HCT116 (cell line): ENCODE data around the gene UBASH3B. TPM values are rescaled to one million over a fixed set of nuclear protein-coding genes. Genes with fewer than 3 reads are reported as not detected.

Source experiments
- ATAC-seq: fragments of 200-7000 bp; cut with Tn5 transposase; 2 replicates; pipeline ENCODE4 v1.9.1; 2020; ENCODE audit warnings: mild to moderate bottlenecking, moderate library complexity
- BruUV-seq: library from RNA; stranded (reverse); fragments of 400-500 nt; replicated peaks from 2 replicates; lab custom pipeline; 2021; lab: Mats Ljungman, UMichigan
- CTCF ChIA-PET: fragments of 300-600 bp; sonication (Branson Sonifier 250); formaldehyde crosslinking; loops from one replicate; lab custom pipeline; 2021; ENCODE audit warnings: antibody characterized with exemption; lab: Charles Lee
- POLR2A ChIA-PET: fragments of 300-600, 350-600 bp; sonication (Branson Sonifier 250); formaldehyde crosslinking; loops from one replicate; lab custom pipeline; 2021; ENCODE audit warnings: antibody characterized with exemption; lab: Charles Lee
- RAD21 ChIA-PET, 2 experiments: fragments of 300-600 bp; sonication (Branson Sonifier 250); formaldehyde crosslinking; loops; one replicate each; lab custom pipeline; 2023; ENCODE audit warnings: low total read pairs in 2 of 2; ENCODE audit not compliant: uncharacterized antibody in 2 of 2, unreplicated experiment in 2 of 2, low non-redundant PET in 1 of 2; lab: Charles Lee
- DNase-seq: peaks from one replicate; pipeline ENCODE4 v3.0.0-alpha.2; 2010; ENCODE audit warnings: low read depth, low spot score
- H2AFZ ChIP-seq: fragments of 200-600 bp; shearing (Covaris generic), sonication (generic); 2 replicates; pipeline ENCODE4 v1.6.1; 2017; ENCODE audit warnings: low read depth, mixed run types, mixed read lengths, antibody characterized with exemption, low read length; ENCODE audit not compliant: poor library complexity, severe bottlenecking
- H3K27ac ChIP-seq: 2 replicates; pipeline ENCODE4 v1.5.1; 2012; ENCODE audit warnings: low read depth, low read length
- H3K27me3 ChIP-seq: fragments of 200-600 bp; sonication (generic); 2 replicates; pipeline ENCODE4 v1.6.1; 2016; ENCODE audit warnings: mixed run types, low read length, mixed read lengths; ENCODE audit not compliant: insufficient read depth
- H3K36me3 ChIP-seq, 2 experiments: fragments of 200-500 bp in 1 of 2; fragments of 200-600 bp in 1 of 2; sonication (Bioruptor generic) in 1 of 2; sonication (generic) in 1 of 2; 2 replicates each; pipeline versions ENCODE4 v1.5.1 to v1.6.1; 2014 to 2016; ENCODE audit warnings: low read length in 2 of 2, inconsistent platforms in 1 of 2, mixed read lengths in 1 of 2, mixed run types in 1 of 2; ENCODE audit not compliant: insufficient read depth in 2 of 2, control insufficient read depth in 1 of 2
- H3K4me1 ChIP-seq, 2 experiments: fragments of 200-600 bp in 1 of 2; sonication (generic) in 1 of 2; 2 replicates each; pipeline versions ENCODE4 v1.5.1 to v1.6.1; 2012 to 2017; ENCODE audit warnings: low read length in 2 of 2, inconsistent platforms in 1 of 2, mild to moderate bottlenecking in 1 of 2, mixed read lengths in 1 of 2, mixed run types in 1 of 2, moderate library complexity in 1 of 2; ENCODE audit not compliant: insufficient read depth in 2 of 2, control insufficient read depth in 1 of 2
- H3K4me2 ChIP-seq: fragments of 200-600 bp; sonication (generic); 2 replicates; pipeline ENCODE4 v1.6.1; 2017; ENCODE audit warnings: mixed run types, low read length, mixed read lengths
- H3K4me3 ChIP-seq, 2 experiments: fragments of 200-600 bp in 1 of 2; sonication (generic) in 1 of 2; replicated peaks in 1 of 2; 2 replicates each; pipeline ENCODE4 v1.5.1; 2011 to 2016; ENCODE audit warnings: low read length in 2 of 2, control low read depth in 1 of 2, low read depth in 1 of 2, mild to moderate bottlenecking in 1 of 2, mixed read lengths in 1 of 2, mixed run types in 1 of 2
- H3K79me2 ChIP-seq: fragments of 200-600 bp; sonication (generic); 2 replicates; pipeline ENCODE4 v1.6.1; 2017; ENCODE audit warnings: mild to moderate bottlenecking, mixed run types, low read length, moderate library complexity, mixed read lengths; ENCODE audit not compliant: insufficient read depth
- H3K9ac ChIP-seq: fragments of 200-600 bp; sonication (generic); 2 replicates; pipeline ENCODE4 v1.6.1; 2016; ENCODE audit warnings: low read length, mixed read lengths
- H3K9me2 ChIP-seq: fragments of 200-600 bp; sonication (generic), shearing (Covaris generic); 2 replicates; pipeline ENCODE4 v1.6.1; 2017; ENCODE audit warnings: mixed run types, mild to moderate bottlenecking, moderate library complexity; ENCODE audit not compliant: insufficient read depth
- H3K9me3 ChIP-seq, 2 experiments: fragments of 200-500 bp in 1 of 2; fragments of 200-600 bp in 1 of 2; sonication (Bioruptor generic) in 1 of 2; sonication (generic) in 1 of 2; 2 replicates each; pipeline ENCODE4 v1.6.1; 2014 to 2017; ENCODE audit warnings: low read length in 2 of 2, mixed read lengths in 2 of 2, inconsistent platforms in 1 of 2, low read depth in 1 of 2, mild to moderate bottlenecking in 1 of 2, mixed run types in 1 of 2, moderate library complexity in 1 of 2; ENCODE audit not compliant: control insufficient read depth in 1 of 2, insufficient read depth in 1 of 2
- H4K20me1 ChIP-seq: fragments of 200-600 bp; sonication (generic), shearing (Covaris generic); 2 replicates; pipeline ENCODE4 v1.6.1; 2017; ENCODE audit warnings: mixed run types, mild to moderate bottlenecking, moderate library complexity; ENCODE audit not compliant: insufficient read depth
- ELF1 ChIP-seq: IDR thresholded peaks from 2 replicates; pipeline ENCODE4 v1.6.1; 2012; ENCODE audit warnings: low read depth, borderline replicate concordance
- JUND ChIP-seq: IDR thresholded peaks from 2 replicates; pipeline ENCODE4 v1.6.1; 2012
- MAX ChIP-seq: IDR thresholded peaks from 2 replicates; pipeline ENCODE4 v1.6.1; 2012
- POLR2A ChIP-seq: IDR thresholded peaks from 2 replicates; pipeline ENCODE4 v1.7.0; 2011; ENCODE audit warnings: borderline replicate concordance; ENCODE audit not compliant: insufficient read depth, insufficient read length; ENCODE audit errors: extremely low read depth
- POLR2AphosphoS5 ChIP-seq: IDR thresholded peaks from 2 replicates; pipeline ENCODE4 v1.6.1; 2011; ENCODE audit warnings: mild to moderate bottlenecking, low read depth, low read length, moderate library complexity
- SIN3A ChIP-seq: IDR thresholded peaks from 2 replicates; pipeline ENCODE4 v1.6.1; 2012; ENCODE audit warnings: low read depth
- SP1 ChIP-seq: IDR thresholded peaks from 2 replicates; pipeline ENCODE4 v1.6.1; 2012; ENCODE audit warnings: low read depth
- intact Hi-C: fragments of 100-400 bp; cut with micrococcal nuclease; formaldehyde crosslinking; loops from 2 replicates; pipeline ENCODE4 v1.10.0; 2022
- total RNA-seq: library from RNA; stranded (reverse); gene quantifications from one replicate; pipeline ENCODE4 v1.2.1, GENCODE V29; 2021; ENCODE audit not compliant: unreplicated experiment
- TF ChIP-seq, protein P1 (sequence below): IDR thresholded peaks from 2 replicates; pipeline ENCODE4 v1.6.1; 2011; ENCODE audit warnings: mild to moderate bottlenecking, low read length, moderate library complexity; ENCODE audit not compliant: insufficient replicate concordance; ENCODE audit errors: extremely low read depth

Gene UBASH3B
- total RNA-seq, 1 experiment from 2014 or later: 40.3 TPM

GRCh38 chr11:122709039-122709760, 53.7 kb downstream of the UBASH3B start:
- H3K27me3 ChIP-seq: no peaks in the 10 kb centered on the region
- H3K4me2 ChIP-seq: peak overlapping the region; percentile 69
- peaks cover 15% of the 10 kb centered on the region for H3K79me2 ChIP-seq
- no peak for TF ChIP-seq SIN3A
- TF ChIP-seq MAX: no peak
- no peak for TF ChIP-seq ELF1
- TF ChIP-seq, protein P1, sequence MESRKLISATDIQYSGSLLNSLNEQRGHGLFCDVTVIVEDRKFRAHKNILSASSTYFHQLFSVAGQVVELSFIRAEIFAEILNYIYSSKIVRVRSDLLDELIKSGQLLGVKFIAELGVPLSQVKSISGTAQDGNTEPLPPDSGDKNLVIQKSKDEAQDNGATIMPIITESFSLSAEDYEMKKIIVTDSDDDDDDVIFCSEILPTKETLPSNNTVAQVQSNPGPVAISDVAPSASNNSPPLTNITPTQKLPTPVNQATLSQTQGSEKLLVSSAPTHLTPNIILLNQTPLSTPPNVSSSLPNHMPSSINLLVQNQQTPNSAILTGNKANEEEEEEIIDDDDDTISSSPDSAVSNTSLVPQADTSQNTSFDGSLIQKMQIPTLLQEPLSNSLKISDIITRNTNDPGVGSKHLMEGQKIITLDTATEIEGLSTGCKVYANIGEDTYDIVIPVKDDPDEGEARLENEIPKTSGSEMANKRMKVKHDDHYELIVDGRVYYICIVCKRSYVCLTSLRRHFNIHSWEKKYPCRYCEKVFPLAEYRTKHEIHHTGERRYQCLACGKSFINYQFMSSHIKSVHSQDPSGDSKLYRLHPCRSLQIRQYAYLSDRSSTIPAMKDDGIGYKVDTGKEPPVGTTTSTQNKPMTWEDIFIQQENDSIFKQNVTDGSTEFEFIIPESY: no peak
- TF ChIP-seq POLR2A: no peak
- TF ChIP-seq POLR2AphosphoS5: no peak
- TF ChIP-seq SP1: no peak
- no peak for TF ChIP-seq JUND
- RAD21 ChIA-PET: no interaction called here
- no peak overlapping the region; the same call in 1 of the 2 replicates for H3K27ac ChIP-seq
- H3K9ac ChIP-seq: peak overlapping the region; percentile 48
- ATAC-seq: peak; percentile 89
- no peak overlapping the region for H2AFZ ChIP-seq
- peaks cover 17 to 40% of the 10 kb centered on the region in 2 experiments for H3K4me1 ChIP-seq
- no peaks in the 10 kb centered on the region for H4K20me1 ChIP-seq
- intact Hi-C loops: no loop called here
- no peaks in the 10 kb centered on the region for H3K9me2 ChIP-seq
- BruUV-seq: no TSS peak
- CTCF ChIA-PET: interaction anchor here (0.6 kb wide), 2 partner anchors 9 to 291 kb away, joined by 4 read pairs; no protein-coding TSS in a partner anchor
- H3K36me3 ChIP-seq: no peaks in the 10 kb centered on the region
- H3K4me3 ChIP-seq: peak overlapping the region in 1 of 2 experiments; percentile 3; a peak in 2 of 4 replicates
- H3K9me3 ChIP-seq: no peaks in the 10 kb centered on the region
- peak; percentile 33 for DNase-seq
- POLR2A ChIA-PET: no interaction called here
